SKM-1 (cell line): ENCODE data around the gene DCLK1.

Experiments used
- DNase-seq: peaks from one replicate; lab custom pipeline; 2025; ENCODE audit not compliant: unreplicated experiment; lab: John Stamatoyannopoulos, UW

DCLK1 gene

GRCh38 chr13:35954207-35954560, 177.0 kb downstream of the DCLK1 start:
- DNase-seq = no peak

- DNase-seq = no peak
These were observed 177.5 kb downstream of the DCLK1 start for GRCh38 chr13:35953537-35954206.

GRCh38 chr13:35947315-35947714, 183.9 kb downstream of the DCLK1 start:
- DNase-seq = no peak

GRCh38 chr13:35945368-35945767, 185.8 kb downstream of the DCLK1 start:
- no peak for DNase-seq

- no peak for DNase-seq
These were observed 189.8 kb downstream of the DCLK1 start for GRCh38 chr13:35941374-35941773.

GRCh38 chr13:35940734-35941133, 190.4 kb downstream of the DCLK1 start:
- DNase-seq = no peak

GRCh38 chr13:35936246-35936978, 194.8 kb downstream of the DCLK1 start:
- DNase-seq = no peak

- no peak for DNase-seq
These were observed 200.2 kb downstream of the DCLK1 start for GRCh38 chr13:35930665-35931631.

GRCh38 chr13:35927567-35928021, 203.6 kb downstream of the DCLK1 start:
- DNase-seq = no peak

- no peak for DNase-seq
These were observed 204.2 kb downstream of the DCLK1 start for GRCh38 chr13:35926859-35927530.

GRCh38 chr13:35925669-35926068, 205.5 kb downstream of the DCLK1 start:
- DNase-seq = no peak

GRCh38 chr13:35923347-35923746, 207.8 kb downstream of the DCLK1 start:
- no peak for DNase-seq

- no peak for DNase-seq
These were observed 210.4 kb downstream of the DCLK1 start for GRCh38 chr13:35920816-35921215.

GRCh38 chr13:35917942-35918645, 213.1 kb downstream of the DCLK1 start:
- no peak for DNase-seq

GRCh38 chr13:35917252-35917941, 213.8 kb downstream of the DCLK1 start:
- DNase-seq = no peak

- DNase-seq = no peak
These were observed 215.0 kb downstream of the DCLK1 start for GRCh38 chr13:35916146-35916545.

GRCh38 chr13:35914662-35915061, 216.5 kb downstream of the DCLK1 start:
- no peak for DNase-seq

- no peak for DNase-seq
These were observed 218.3 kb downstream of the DCLK1 start for GRCh38 chr13:35912841-35913240.

- DNase-seq = no peak
These were observed 221.2 kb downstream of the DCLK1 start for GRCh38 chr13:35909837-35910540.
